A549 (cell line): Measurements from ENCODE around the gene PLEKHH2. TPM values are rescaled to one million over a fixed set of nuclear protein-coding genes. Genes with fewer than 3 reads are reported as not detected.

ENCODE experiments used
- ATAC-seq, 2 experiments: fragments of 200-7000 bp in 1 of 2; fragments of >200 bp in 1 of 2; cut with Nextera tagmentation in 1 of 2; cut with Tn5 transposase in 1 of 2; 3 replicates each; pipeline versions ENCODE4 v1.8.0 to v1.9.1; 2018 to 2020; ENCODE audit warnings: mild to moderate bottlenecking in 1 of 2, moderate library complexity in 1 of 2
- CTCF ChIA-PET: fragments of 300-600 bp; sonication (Branson Sonifier 250); formaldehyde crosslinking; extraction: SDS; loops from one replicate; lab custom pipeline; 2021; ENCODE audit warnings: antibody characterized with exemption, inconsistent platforms; lab: Yijun Ruan, JAX
- POLR2A ChIA-PET: fragments of 350-600 bp; formaldehyde crosslinking; extraction: SDS; loops from one replicate; lab custom pipeline; 2021; ENCODE audit warnings: antibody characterized with exemption, inconsistent platforms; lab: Yijun Ruan, JAX
- DNase-seq, 2 experiments: peaks; one replicate each; pipeline versions ENCODE4 v3.0.0 to v3.0.0-alpha.2; 2011 to 2016; ENCODE audit warnings: low read depth in 1 of 2, low spot score in 1 of 2
- FAIRE-seq: peaks from 2 replicates; lab custom pipeline; 2011; peaks lifted over from hg19 to GRCh38; lab: Jason Lieb, UNC
- H3K27ac ChIP-seq, 2 experiments: fragments of >200 bp; sonication (Bioruptor Twin); formaldehyde crosslinking; 3 replicates each; pipeline ENCODE4 v1.5.1; 2016 to 2017
- H3K4me1 ChIP-seq: fragments of >200 bp; sonication (Bioruptor Twin); formaldehyde crosslinking; 3 replicates; pipeline ENCODE4 v1.6.1; 2016
- H3K4me2 ChIP-seq: fragments of >200 bp; sonication (Bioruptor Twin); formaldehyde crosslinking; 3 replicates; pipeline ENCODE4 v1.6.1; 2016
- H3K4me3 ChIP-seq: fragments of >200 bp; sonication (Bioruptor Twin); formaldehyde crosslinking; 3 replicates; pipeline ENCODE4 v1.5.1; 2016
- H3K9me3 ChIP-seq: fragments of >200 bp; sonication (Bioruptor Twin); formaldehyde crosslinking; 3 replicates; pipeline ENCODE4 v1.6.1; 2016
- CBX2 ChIP-seq: fragments of 200-600 bp; sonication (generic); IDR thresholded peaks from 2 replicates; pipeline ENCODE4 v1.6.1; 2016; ENCODE audit warnings: low read depth, mild to moderate bottlenecking, borderline replicate concordance
- CBX8 ChIP-seq: fragments of 200-600 bp; sonication (generic); IDR thresholded peaks from 2 replicates; pipeline ENCODE4 v1.6.1; 2016
- CEBPB ChIP-seq, 2 experiments: fragments of >200 bp in 1 of 2; sonication (Bioruptor Twin) in 1 of 2; formaldehyde crosslinking in 1 of 2; IDR thresholded peaks; 2 replicates each; pipeline ENCODE4 v1.6.1; 2012 to 2016
- CHD4 ChIP-seq: fragments of 200-600 bp; sonication (generic); IDR thresholded peaks from 2 replicates; pipeline ENCODE4 v1.6.1; 2016; ENCODE audit warnings: antibody characterized with exemption, mild to moderate bottlenecking, borderline replicate concordance
- ESRRA ChIP-seq: fragments of 150-350 bp; IDR thresholded peaks from 2 replicates; pipeline ENCODE4 v1.6.1; 2014; ENCODE audit warnings: mild to moderate bottlenecking, low read length, borderline replicate concordance
- FOSB ChIP-seq: fragments of 250-450 bp; sonication (Bioruptor Pico); IDR thresholded peaks from 2 replicates; pipeline ENCODE4 v1.5.0; 2020; ENCODE audit warnings: mild to moderate bottlenecking, moderate library complexity
- FOSL2 ChIP-seq, 2 experiments: fragments of 450-650 bp in 1 of 2; fragments of >200 bp in 1 of 2; sonication (Bioruptor Twin) in 1 of 2; formaldehyde crosslinking; IDR thresholded peaks; 2 replicates each; pipeline versions ENCODE4 v1.5.0 to v1.6.1; 2016 to 2020; ENCODE audit warnings: mild to moderate bottlenecking in 1 of 2, moderate library complexity in 1 of 2
- FOXS1 ChIP-seq: fragments of 250-450 bp; sonication (Bioruptor Pico); IDR thresholded peaks from 2 replicates; pipeline ENCODE4 v1.5.0; 2020; ENCODE audit warnings: mild to moderate bottlenecking, moderate library complexity
- HMGXB4 ChIP-seq: fragments of 250-450 bp; sonication (Bioruptor Pico); IDR thresholded peaks from 2 replicates; pipeline ENCODE4 v1.5.0; 2021; ENCODE audit warnings: mild to moderate bottlenecking, moderate library complexity, borderline replicate concordance
- KDM5A ChIP-seq: fragments of 200-600 bp; sonication (generic); IDR thresholded peaks from 2 replicates; pipeline ENCODE4 v1.6.1; 2016; ENCODE audit warnings: antibody characterized with exemption, mild to moderate bottlenecking
- MAFK ChIP-seq: fragments of 450-650 bp; IDR thresholded peaks from 2 replicates; pipeline ENCODE4 v1.6.1; 2014; ENCODE audit not compliant: partially characterized antibody
- MAX ChIP-seq: IDR thresholded peaks from 2 replicates; pipeline ENCODE4 v1.6.1; 2012
- NFE2L2 ChIP-seq: fragments of 150-350 bp; conservative IDR thresholded peaks from 2 replicates; pipeline ENCODE4 v1.6.1; 2014; ENCODE audit warnings: low read length
- NPAS2 ChIP-seq: fragments of 250-450 bp; sonication (Bioruptor Pico); IDR thresholded peaks from 2 replicates; pipeline ENCODE4 v1.8.0; 2022; ENCODE audit warnings: mild to moderate bottlenecking, moderate library complexity, borderline replicate concordance
- NR3C1 ChIP-seq: fragments of >200 bp; sonication (Bioruptor Twin); formaldehyde crosslinking; IDR thresholded peaks from 3 replicates; pipeline ENCODE4 v1.6.1; 2017
- RCOR1 ChIP-seq: fragments of 150-350 bp; IDR thresholded peaks from 2 replicates; pipeline ENCODE4 v1.6.1; 2014; ENCODE audit warnings: antibody characterized with exemption, low read length, low read depth
- SMC3 ChIP-seq: fragments of >200 bp; sonication (Bioruptor Twin); formaldehyde crosslinking; IDR thresholded peaks from 3 replicates; pipeline ENCODE4 v1.6.1; 2018; ENCODE audit warnings: inconsistent platforms
- TP53 ChIP-seq: fragments of 250-450 bp; sonication (Bioruptor Pico); IDR thresholded peaks from 2 replicates; pipeline ENCODE4 v1.5.0; 2021; ENCODE audit warnings: mild to moderate bottlenecking, moderate library complexity
- WGBS: methylation state at CpG from one replicate; pipeline ENCODE4 v1.1.6; 2017; ENCODE audit errors: missing lambda C conversion rate; 5-methylcytosine and 5-hydroxymethylcytosine counted together
- polyA plus RNA-seq, 4 experiments: library from polyadenylated mRNA; depleted of rRNA in 3 of 4; stranded (reverse); fragments of >200 nt; fragmentation: RNase III in 1 of 4; extraction: RNeasy Plus Mini Kit Qiagen cat#74134 plus additional on column Dnase treatment in 1 of 4; gene quantifications; 2 replicates in 3 of 4; 3 replicates in 1 of 4; pipeline ENCODE4 v1.2.3, GENCODE V29; 2011 to 2017
- TF ChIP-seq, protein P1 (sequence below): fragments of >200 bp; sonication (Bioruptor Twin); formaldehyde crosslinking; IDR thresholded peaks from 2 replicates; pipeline ENCODE4 v1.6.1; 2016
- TF ChIP-seq, protein P2 (sequence below): fragments of >200 bp; sonication (Bioruptor Twin); formaldehyde crosslinking; IDR thresholded peaks from 3 replicates; pipeline ENCODE4 v1.5.1; 2016

Gene PLEKHH2
- polyA plus RNA-seq, 2 of the 4 experiments (the other 2 are of a cell fraction): 0.92 to 14.9 TPM

DNA sequence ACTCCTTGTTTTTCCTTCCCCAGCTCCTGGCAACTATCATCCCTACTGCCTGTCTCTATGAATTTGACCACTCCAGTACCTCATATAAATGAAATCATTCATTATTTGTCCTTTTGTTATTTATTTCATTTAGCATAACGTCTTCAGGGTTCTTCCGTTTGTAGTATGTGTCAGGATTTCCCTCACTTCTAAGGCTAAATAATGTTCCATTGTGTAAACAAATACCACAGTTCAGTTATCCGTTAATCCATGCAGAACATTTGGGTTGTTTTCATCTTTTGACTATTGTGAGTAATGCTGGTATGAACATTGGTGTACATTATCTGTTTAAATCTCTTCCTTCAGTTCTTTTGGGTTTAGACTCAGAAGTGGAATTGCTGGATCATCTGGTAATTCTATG lies 155.6 kb downstream of the PLEKHH2 start:
- TF ChIP-seq ESRRA: no peak
- no peak for TF ChIP-seq RCOR1
- TF ChIP-seq KDM5A: no peak
- TF ChIP-seq NFE2L2: no peak
- TF ChIP-seq MAX: no peak
- no peak for TF ChIP-seq NR3C1
- TF ChIP-seq, all 56 proteins: peak for 0
- no peak overlapping the region for H3K27ac ChIP-seq
- no peak for DNase-seq
- ChIA-PET POLR2A (no interaction called here), CTCF (interaction anchor here (0.7 kb wide), 1 partner anchor 105 kb away, joined by 4 read pairs; no protein-coding TSS in a partner anchor)
- H3K4me3 ChIP-seq: no peak overlapping the region
- FAIRE-seq: no peak
- no peaks in the 10 kb centered on the region for H3K9me3 ChIP-seq
- H3K4me1 ChIP-seq: no peaks in the 10 kb centered on the region
- ATAC-seq: no peak
- H3K4me2 ChIP-seq: no peak overlapping the region
- 74% methylated on average over 3 of the region's 3 CpGs for WGBS

DNA sequence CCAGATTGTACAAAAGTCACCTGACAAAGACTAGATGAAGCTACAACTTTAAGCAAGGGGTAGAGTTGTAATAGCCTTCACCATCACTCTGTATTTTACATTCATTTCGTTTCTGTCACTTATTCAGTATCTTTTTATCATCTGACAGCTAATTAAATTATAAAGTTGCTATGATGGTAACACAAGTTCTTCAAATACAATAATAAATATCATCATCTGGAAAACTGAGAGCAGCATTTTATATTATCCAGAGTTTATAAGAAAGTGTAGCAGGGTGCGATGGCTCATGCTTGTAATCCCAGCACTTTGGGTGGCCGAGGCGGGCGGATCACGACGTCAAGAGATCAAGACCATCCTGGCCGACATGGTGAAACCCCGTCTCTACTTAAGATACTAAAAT lies 157.9 kb downstream of the PLEKHH2 start:
- Histone ChIP-seq H3K9me3 (no peaks in the 10 kb centered on the region), H3K4me3 (no peak overlapping the region), H3K27ac (no peak overlapping the region), H3K4me1 (peaks cover 1% of the 10 kb centered on the region; the same call in 1 of the 3 replicates), H3K4me2 (no peak overlapping the region)
- ATAC-seq (no peak), FAIRE-seq (peak; percentile 76), DNase-seq (no peak)
- POLR2A ChIA-PET: no interaction called here
- WGBS: 83% methylated on average over 9 of the region's 9 CpGs
- CTCF ChIA-PET: interaction anchor here (0.8 to 1.4 kb wide), 3 partner anchors 15 to 186 kb away, joined by 3 read pairs; no protein-coding TSS in a partner anchor
- no peak for TF ChIP-seq HMGXB4 (CRISPR knock-in tag)
- TF ChIP-seq FOSL2 (IDR thresholded peaks at IDR 0.05): no peak
- no peak for TF ChIP-seq FOSL2 (CRISPR knock-in tag; IDR thresholded peaks at IDR 0.05)
- TF ChIP-seq CEBPB (IDR thresholded peaks at IDR 0.05): no peak
- TF ChIP-seq NPAS2 (CRISPR knock-in tag): no peak
- TF ChIP-seq, protein P1, sequence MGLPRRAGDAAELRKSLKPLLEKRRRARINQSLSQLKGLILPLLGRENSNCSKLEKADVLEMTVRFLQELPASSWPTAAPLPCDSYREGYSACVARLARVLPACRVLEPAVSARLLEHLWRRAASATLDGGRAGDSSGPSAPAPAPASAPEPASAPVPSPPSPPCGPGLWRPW: no peak
- TF ChIP-seq, protein P2, sequence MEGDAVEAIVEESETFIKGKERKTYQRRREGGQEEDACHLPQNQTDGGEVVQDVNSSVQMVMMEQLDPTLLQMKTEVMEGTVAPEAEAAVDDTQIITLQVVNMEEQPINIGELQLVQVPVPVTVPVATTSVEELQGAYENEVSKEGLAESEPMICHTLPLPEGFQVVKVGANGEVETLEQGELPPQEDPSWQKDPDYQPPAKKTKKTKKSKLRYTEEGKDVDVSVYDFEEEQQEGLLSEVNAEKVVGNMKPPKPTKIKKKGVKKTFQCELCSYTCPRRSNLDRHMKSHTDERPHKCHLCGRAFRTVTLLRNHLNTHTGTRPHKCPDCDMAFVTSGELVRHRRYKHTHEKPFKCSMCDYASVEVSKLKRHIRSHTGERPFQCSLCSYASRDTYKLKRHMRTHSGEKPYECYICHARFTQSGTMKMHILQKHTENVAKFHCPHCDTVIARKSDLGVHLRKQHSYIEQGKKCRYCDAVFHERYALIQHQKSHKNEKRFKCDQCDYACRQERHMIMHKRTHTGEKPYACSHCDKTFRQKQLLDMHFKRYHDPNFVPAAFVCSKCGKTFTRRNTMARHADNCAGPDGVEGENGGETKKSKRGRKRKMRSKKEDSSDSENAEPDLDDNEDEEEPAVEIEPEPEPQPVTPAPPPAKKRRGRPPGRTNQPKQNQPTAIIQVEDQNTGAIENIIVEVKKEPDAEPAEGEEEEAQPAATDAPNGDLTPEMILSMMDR: no peak
- TF ChIP-seq TP53 (CRISPR knock-in tag): no peak
- TF ChIP-seq CHD4: no peak
- no peak for TF ChIP-seq SMC3
- no peak for TF ChIP-seq MAFK

GRCh38 chr2:43796206-43796605 lies 159.1 kb downstream of the PLEKHH2 start:
- H3K4me1 ChIP-seq: peaks cover 5% of the 10 kb centered on the region; the same call in 1 of the 3 replicates
- FAIRE-seq (no peak), DNase-seq (no peak)
- no peak overlapping the region for H3K4me3 ChIP-seq
- no peaks in the 10 kb centered on the region for H3K9me3 ChIP-seq
- H3K27ac ChIP-seq: no peak overlapping the region
- H3K4me2 ChIP-seq: no peak overlapping the region
- TF ChIP-seq CBX2: no peak
- no peak for TF ChIP-seq FOXS1 (CRISPR knock-in tag)
- no peak for TF ChIP-seq CHD4
- no peak for TF ChIP-seq CEBPB (IDR thresholded peaks at IDR 0.05)
- no peak for TF ChIP-seq MAFK
- TF ChIP-seq CBX8: no peak
- TF ChIP-seq FOSB (CRISPR knock-in tag): no peak
- TF ChIP-seq, all 56 proteins: peak for 0
- ATAC-seq: no peak
- CTCF ChIA-PET: interaction anchor here (0.6 to 1.4 kb wide), 5 partner anchors 42 to 1457 kb away, joined by 3 read pairs; partner anchors contain the start of genes ABCG5 and ABCG8
- 82% methylated on average over 1 of the region's 1 CpG for WGBS
- POLR2A ChIA-PET: no interaction called here
